Measurements from ENCODE around the gene TBC1D17.

GRCh38 chr19:49929121-49929610 is 51.7 kb downstream of the TBC1D17 start, which contains the start of the genes ATF5 and NUP62:
- TF ChIP-seq CTCF (IDR thresholded peaks at IDR 0.05; ENCODE audit: low read length) (no peak), EZH2 (IDR thresholded peaks at IDR 0.05; ENCODE audit: borderline replicate concordance, low read length) (no peak)
